Measurements from ENCODE around the gene FLNA. TPM values are rescaled to one million over a fixed set of nuclear protein-coding genes. Genes with fewer than 3 reads are reported as not detected.

FLNA gene
- total RNA-seq, 2 experiments from 2014 or later = 1,602 to 2,011 TPM

DNA sequence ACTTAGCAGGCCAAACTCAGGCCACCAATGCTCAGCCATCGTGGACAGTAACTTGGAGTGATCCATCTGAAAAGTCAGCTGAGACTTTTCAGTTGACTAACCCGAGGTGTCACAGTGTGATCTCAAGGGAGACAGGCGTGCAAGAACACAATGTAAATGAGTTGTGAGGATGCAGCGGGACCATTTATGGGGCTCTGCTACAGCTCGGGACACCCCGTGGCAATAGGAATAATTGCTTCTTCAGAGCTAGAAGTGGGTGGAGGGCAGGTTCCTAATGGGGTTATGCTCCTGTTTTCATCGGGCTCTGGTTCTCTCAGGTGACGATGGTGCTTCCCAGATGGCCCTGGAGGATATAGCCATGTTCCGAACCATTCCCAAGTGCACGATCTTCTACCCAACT lies 51.5 kb downstream of the FLNA start:
- Mint-ChIP-seq H3K4me1 (peaks cover 42% of the 10 kb centered on the region), H3K4me3 (no peak overlapping the region), H3K9me3 (ENCODE audit: low read depth) (no peaks in the 10 kb centered on the region), H3K36me3 (no peaks in the 10 kb centered on the region), H3K27me3 (no peaks in the 10 kb centered on the region), H3K27ac (no peak overlapping the region)
- DNase-seq (no peak), ATAC-seq (no peak)
- CTCF ChIA-PET = interaction anchor here (1.8 kb wide), 1 partner anchor 11 kb away, joined by 4 read pairs; no protein-coding TSS in a partner anchor

DNA sequence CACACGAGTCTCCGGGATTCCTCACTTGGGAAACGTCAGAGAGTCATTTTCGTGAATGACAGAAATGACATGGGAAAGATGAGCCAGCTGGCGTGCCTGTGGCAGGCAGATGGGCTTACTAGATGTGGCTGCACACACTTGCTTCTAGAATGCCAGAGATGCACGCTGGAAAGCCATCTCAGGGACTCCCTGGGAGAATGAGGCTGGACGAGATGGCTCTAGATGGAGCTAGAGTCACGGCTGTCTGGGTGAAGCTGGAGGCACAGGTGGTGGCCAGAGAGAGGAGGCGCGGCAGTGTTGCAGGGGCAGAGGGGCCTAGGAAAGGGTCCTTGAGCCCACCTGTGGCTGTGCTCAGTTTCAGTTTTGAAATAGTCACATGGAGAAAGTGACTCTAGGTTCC lies 52.8 kb downstream of the FLNA start:
- no peak overlapping the region for H3K4me3 Mint-ChIP-seq
- H3K27ac Mint-ChIP-seq = no peak overlapping the region
- CTCF ChIA-PET = interaction anchor here (1.1 kb wide), 1 partner anchor 9 kb away, joined by 3 read pairs; no protein-coding TSS in a partner anchor
- ATAC-seq (peak; percentile 9), DNase-seq (no peak)
- H3K9me3 Mint-ChIP-seq (ENCODE audit: low read depth) = no peaks in the 10 kb centered on the region
- H3K4me1 Mint-ChIP-seq = peaks cover 37% of the 10 kb centered on the region
- H3K27me3 Mint-ChIP-seq = no peaks in the 10 kb centered on the region
- H3K36me3 Mint-ChIP-seq = no peaks in the 10 kb centered on the region

DNA sequence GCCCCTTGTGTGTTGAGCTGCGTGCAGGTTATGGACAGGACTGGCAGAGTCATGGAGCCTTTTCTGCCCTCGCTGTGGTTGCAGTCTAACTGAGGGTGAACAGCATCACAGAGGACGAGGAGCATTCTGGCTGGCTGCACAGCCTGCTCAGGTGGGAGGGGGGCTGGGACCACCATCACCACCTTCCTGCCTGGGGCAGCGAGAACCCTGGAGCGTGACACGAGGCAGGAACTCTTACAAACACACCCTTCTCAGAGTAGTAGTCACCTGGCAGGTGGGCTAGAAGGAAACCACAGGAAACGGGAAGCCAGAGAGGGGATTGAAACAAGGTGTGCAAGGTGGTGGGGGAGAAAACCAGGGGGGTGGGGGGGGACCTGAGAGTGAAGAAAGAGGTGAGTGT lies 53.3 kb downstream of the FLNA start:
- H3K36me3 Mint-ChIP-seq = no peaks in the 10 kb centered on the region
- no peaks in the 10 kb centered on the region for H3K9me3 Mint-ChIP-seq (ENCODE audit: low read depth)
- DNase-seq (no peak), ATAC-seq (no peak)
- CTCF ChIA-PET = interaction anchor here (1.1 kb wide), 1 partner anchor 8 kb away, joined by 3 read pairs; no protein-coding TSS in a partner anchor
- H3K4me1 Mint-ChIP-seq = peaks cover 34% of the 10 kb centered on the region
- no peak overlapping the region for H3K4me3 Mint-ChIP-seq
- H3K27me3 Mint-ChIP-seq = no peaks in the 10 kb centered on the region
- H3K27ac Mint-ChIP-seq = no peak overlapping the region

DNA sequence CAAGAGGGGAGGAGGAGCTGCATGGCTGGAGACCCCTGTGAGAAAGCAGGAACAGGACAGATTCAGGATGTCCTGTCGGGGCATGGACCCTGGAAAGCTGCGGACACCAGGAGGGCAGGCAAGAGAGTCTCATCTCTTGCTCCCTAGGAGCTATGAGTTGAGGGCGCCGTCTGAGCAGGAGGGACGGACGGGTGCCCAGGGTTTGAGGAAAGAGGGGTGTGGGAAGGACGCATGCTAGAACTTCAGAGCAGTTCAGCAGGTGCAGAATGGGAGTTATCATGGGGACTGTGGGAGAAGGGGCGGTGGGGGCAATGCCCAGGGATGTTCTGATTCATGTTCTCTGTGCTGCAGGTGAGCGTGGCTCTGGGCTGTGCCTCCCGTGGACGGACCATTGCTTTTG lies 54.0 kb downstream of the FLNA start:
- no peak overlapping the region for H3K27ac Mint-ChIP-seq
- H3K36me3 Mint-ChIP-seq = no peaks in the 10 kb centered on the region
- DNase-seq (no peak), ATAC-seq (no peak)
- H3K27me3 Mint-ChIP-seq = no peaks in the 10 kb centered on the region
- CTCF ChIA-PET = no interaction called here
- H3K9me3 Mint-ChIP-seq (ENCODE audit: low read depth) = no peaks in the 10 kb centered on the region
- H3K4me3 Mint-ChIP-seq = no peak overlapping the region
- peaks cover 31% of the 10 kb centered on the region for H3K4me1 Mint-ChIP-seq

- peaks cover 2% of the 10 kb centered on the region for H3K36me3 Mint-ChIP-seq
- no peaks in the 10 kb centered on the region for H3K27me3 Mint-ChIP-seq
- DNase-seq (no peak), ATAC-seq (no peak)
- H3K4me1 Mint-ChIP-seq = peaks cover 52% of the 10 kb centered on the region
- H3K4me3 Mint-ChIP-seq = no peak overlapping the region
- peak overlapping the region; percentile 40 for H3K27ac Mint-ChIP-seq
- H3K9me3 Mint-ChIP-seq (ENCODE audit: low read depth) = no peaks in the 10 kb centered on the region
- CTCF ChIA-PET = interaction anchor here (0.8 to 2.2 kb wide), 4 partner anchors 9 to 182 kb away, joined by 3 to 7 read pairs (median 4); no protein-coding TSS in a partner anchor
These were observed 56.9 kb downstream of the FLNA start for GRCh38 chrX:154317391-154317995.

DNA sequence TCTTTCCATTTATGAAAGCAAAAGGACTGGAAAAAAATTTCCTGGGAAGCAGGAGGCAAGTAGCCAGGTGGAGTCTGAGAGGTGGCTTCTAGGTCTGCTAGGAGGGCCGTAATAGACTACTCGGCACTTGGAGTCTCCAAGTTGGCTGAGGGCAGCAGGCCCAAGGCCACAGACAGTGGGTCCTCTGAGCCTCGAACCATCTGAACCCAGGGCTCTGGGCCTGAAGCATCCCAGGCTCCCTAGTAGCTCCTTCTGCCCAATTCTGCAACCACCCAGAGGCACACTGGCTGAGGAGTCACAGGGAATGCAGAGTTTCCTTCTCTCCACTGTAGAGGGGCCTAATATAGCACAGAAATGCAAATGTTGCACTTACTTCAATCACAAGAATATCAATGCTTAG lies 59.0 kb downstream of the FLNA start:
- DNase-seq (no peak), ATAC-seq (no peak)
- H3K36me3 Mint-ChIP-seq = peaks cover 2% of the 10 kb centered on the region
- H3K4me1 Mint-ChIP-seq = peaks cover 58% of the 10 kb centered on the region
- CTCF ChIA-PET = interaction anchor here (2.2 kb wide), 1 partner anchor 11 kb away, joined by 7 read pairs; no protein-coding TSS in a partner anchor
- H3K27me3 Mint-ChIP-seq = no peaks in the 10 kb centered on the region
- H3K27ac Mint-ChIP-seq = no peak overlapping the region
- H3K9me3 Mint-ChIP-seq (ENCODE audit: low read depth) = no peaks in the 10 kb centered on the region
- H3K4me3 Mint-ChIP-seq = no peak overlapping the region

DNA sequence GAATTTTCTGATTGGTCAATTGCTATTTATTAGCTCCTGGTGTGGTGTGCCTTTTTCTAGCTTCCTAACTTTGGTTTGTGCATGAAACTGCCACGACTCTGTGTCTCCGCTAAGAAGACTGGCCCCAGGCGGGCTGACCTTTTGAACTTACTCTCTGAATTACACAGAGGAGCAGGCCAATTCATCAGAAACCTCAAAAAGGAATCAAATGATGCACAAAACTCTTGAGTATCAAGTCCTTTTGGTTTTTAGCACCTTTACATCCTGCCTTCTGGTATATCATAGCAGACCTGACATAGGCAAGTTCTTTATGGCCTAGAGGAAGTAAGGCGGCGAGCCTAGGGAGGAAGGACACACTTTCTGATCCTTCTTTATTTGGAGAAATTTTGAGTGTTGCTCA lies 61.3 kb downstream of the FLNA start:
- peak overlapping the region; percentile 80 for H3K27ac Mint-ChIP-seq
- DNase-seq (peak; percentile 70), ATAC-seq (peak; percentile 70)
- no peaks in the 10 kb centered on the region for H3K27me3 Mint-ChIP-seq
- H3K4me3 Mint-ChIP-seq = no peak overlapping the region
- no peaks in the 10 kb centered on the region for H3K9me3 Mint-ChIP-seq (ENCODE audit: low read depth)
- peaks cover 63% of the 10 kb centered on the region for H3K4me1 Mint-ChIP-seq
- CTCF ChIA-PET = interaction anchor here (1.4 kb wide), 1 partner anchor 8 kb away, joined by 3 read pairs; no protein-coding TSS in a partner anchor
- peaks cover 2% of the 10 kb centered on the region for H3K36me3 Mint-ChIP-seq

- H3K4me3 Mint-ChIP-seq = no peak overlapping the region
- no peak overlapping the region for H3K27ac Mint-ChIP-seq
- peaks cover 2% of the 10 kb centered on the region for H3K36me3 Mint-ChIP-seq
- H3K4me1 Mint-ChIP-seq = peaks cover 66% of the 10 kb centered on the region
- no peak for ATAC-seq
- no peaks in the 10 kb centered on the region for H3K27me3 Mint-ChIP-seq
- CTCF ChIA-PET = interaction anchor here (1.4 to 1.5 kb wide), 2 partner anchors 9 to 11 kb away, joined by 3 to 4 read pairs; no protein-coding TSS in a partner anchor
- DNase-seq = no peak
- no peaks in the 10 kb centered on the region for H3K9me3 Mint-ChIP-seq (ENCODE audit: low read depth)
These were observed 62.3 kb downstream of the FLNA start for GRCh38 chrX:154312116-154312515.

GRCh38 chrX:154310616-154311536 lies 63.6 kb downstream of the FLNA start:
- no peaks in the 10 kb centered on the region for H3K27me3 Mint-ChIP-seq
- DNase-seq (peak; percentile 44), ATAC-seq (peak; percentile 48)
- peaks cover 63% of the 10 kb centered on the region for H3K4me1 Mint-ChIP-seq
- H3K4me3 Mint-ChIP-seq = no peak overlapping the region
- peak overlapping the region; percentile 52 for H3K27ac Mint-ChIP-seq
- CTCF ChIA-PET = interaction anchor here (1.5 kb wide), 1 partner anchor 12 kb away, joined by 4 read pairs; no protein-coding TSS in a partner anchor
- H3K9me3 Mint-ChIP-seq (ENCODE audit: low read depth) = no peaks in the 10 kb centered on the region
- peaks cover 2% of the 10 kb centered on the region for H3K36me3 Mint-ChIP-seq

DNA sequence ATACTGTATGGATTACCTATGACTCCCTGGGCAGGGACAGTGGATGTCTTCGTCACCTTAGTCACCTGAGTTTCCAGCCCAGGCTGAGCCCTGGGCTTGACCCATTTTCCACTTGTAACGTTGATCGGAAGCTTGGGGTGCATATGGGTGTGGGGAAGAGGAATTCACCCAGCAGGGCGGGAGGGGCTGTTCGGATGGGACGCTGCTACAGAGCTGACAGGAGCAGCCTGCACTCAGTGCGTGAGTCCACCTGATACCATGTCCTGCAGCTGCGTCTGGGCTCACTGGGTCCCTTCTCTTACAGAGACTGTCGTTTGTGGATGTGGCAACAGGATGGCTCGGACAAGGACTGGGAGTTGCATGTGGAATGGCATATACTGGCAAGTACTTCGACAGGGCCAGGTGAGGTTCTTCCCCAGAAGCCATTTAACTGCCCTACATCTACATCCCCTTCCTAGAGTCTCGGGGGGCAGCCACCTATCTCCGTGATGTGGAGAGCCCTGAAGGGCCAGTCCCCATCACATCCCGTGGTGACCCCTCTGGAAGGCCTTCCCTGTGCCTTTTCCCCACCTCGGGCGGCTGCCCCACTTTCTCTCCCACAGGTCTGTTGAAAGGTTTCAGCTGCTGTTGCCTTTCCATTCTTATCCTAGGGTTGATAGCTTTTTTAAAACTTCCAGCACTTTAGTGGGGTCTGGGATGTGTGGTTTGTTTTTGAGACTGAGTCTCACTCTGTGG lies 65.2 kb downstream of the FLNA start:
- Mint-ChIP-seq H3K9me3 (ENCODE audit: low read depth) (no peaks in the 10 kb centered on the region), H3K4me3 (no peak overlapping the region), H3K27me3 (no peaks in the 10 kb centered on the region), H3K4me1 (peaks cover 57% of the 10 kb centered on the region), H3K27ac (no peak overlapping the region), H3K36me3 (peaks cover 2% of the 10 kb centered on the region)
- CTCF ChIA-PET = interaction anchor here (1.0 to 2.6 kb wide), 7 partner anchors 7 to 296 kb away, joined by 3 to 12 read pairs (median 6); no protein-coding TSS in a partner anchor
- DNase-seq (no peak), ATAC-seq (no peak)

GRCh38 chrX:154308108-154308946 lies 66.1 kb downstream of the FLNA start:
- no peak overlapping the region for H3K4me3 Mint-ChIP-seq
- H3K36me3 Mint-ChIP-seq = peaks cover under 1% of the 10 kb centered on the region
- H3K27me3 Mint-ChIP-seq = no peaks in the 10 kb centered on the region
- CTCF ChIA-PET = interaction anchor here (1.0 to 2.6 kb wide), 8 partner anchors 8 to 296 kb away, joined by 3 to 12 read pairs (median 5); no protein-coding TSS in a partner anchor
- DNase-seq = peak; percentile 88
- peaks cover 51% of the 10 kb centered on the region for H3K4me1 Mint-ChIP-seq
- H3K9me3 Mint-ChIP-seq (ENCODE audit: low read depth) = no peaks in the 10 kb centered on the region
- ATAC-seq = peak; percentile 81
- peak overlapping the region; percentile 81 for H3K27ac Mint-ChIP-seq

DNA sequence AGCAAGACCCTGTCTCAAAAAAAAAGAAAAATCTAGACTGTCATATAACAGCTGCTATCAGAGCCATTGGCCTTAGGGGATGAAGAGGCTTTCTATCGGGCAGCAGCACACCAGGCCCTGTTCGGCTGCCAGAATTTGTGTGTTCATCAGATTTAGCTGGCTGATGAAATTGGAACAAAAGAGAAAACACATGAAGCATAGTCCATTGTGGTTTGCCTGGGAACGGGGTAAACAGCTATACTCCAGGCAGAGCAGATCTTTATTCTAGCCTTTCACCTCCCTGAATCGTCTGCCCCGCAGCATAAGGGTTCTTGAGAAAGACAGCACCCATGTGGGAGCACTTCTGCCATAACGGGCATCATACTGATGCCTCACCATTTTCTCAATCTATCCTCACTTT lies 67.2 kb downstream of the FLNA start:
- H3K27ac Mint-ChIP-seq = no peak overlapping the region
- H3K27me3 Mint-ChIP-seq = no peaks in the 10 kb centered on the region
- H3K4me3 Mint-ChIP-seq = no peak overlapping the region
- no peak for DNase-seq
- CTCF ChIA-PET = interaction anchor here (1.0 to 2.6 kb wide), 3 partner anchors 21 to 262 kb away, joined by 3 to 12 read pairs (median 6); no protein-coding TSS in a partner anchor
- peaks cover 40% of the 10 kb centered on the region for H3K4me1 Mint-ChIP-seq
- no peaks in the 10 kb centered on the region for H3K36me3 Mint-ChIP-seq
- H3K9me3 Mint-ChIP-seq (ENCODE audit: low read depth) = no peaks in the 10 kb centered on the region
- no peak for ATAC-seq
